Fibroblast of lung (primary cell): ENCODE results near the gene ZER1. TPM values are rescaled to one million over a fixed set of nuclear protein-coding genes. Genes with fewer than 3 reads are reported as not detected.

Experiments used
- DNase-seq, 2 donors: peaks; one replicate each; pipeline versions ENCODE4 v3.0.0 to v3.0.0-alpha.2; 2010; ENCODE audit warnings: low read depth in 2 of 2
- H2AFZ ChIP-seq: 2 replicates; pipeline ENCODE4 v1.5.1; 2012; ENCODE audit warnings: low read length, control low read depth, inconsistent platforms
- H3K27ac ChIP-seq: 2 replicates; pipeline ENCODE4 v1.5.1; 2011; ENCODE audit warnings: low read length, control low read depth; ENCODE audit not compliant: insufficient read depth
- H3K27me3 ChIP-seq: 2 replicates; pipeline ENCODE4 v1.5.1; 2011; ENCODE audit warnings: mild to moderate bottlenecking, low read length; ENCODE audit not compliant: control insufficient read depth, insufficient read depth
- H3K36me3 ChIP-seq: 2 replicates; pipeline ENCODE4 v1.5.1; 2011; ENCODE audit warnings: low read length; ENCODE audit not compliant: control insufficient read depth, insufficient read depth
- H3K4me1 ChIP-seq: 2 replicates; pipeline ENCODE4 v1.5.1; 2011; ENCODE audit warnings: low read length; ENCODE audit not compliant: control insufficient read depth, insufficient read depth; ENCODE audit errors: extremely low read depth
- H3K4me2 ChIP-seq: 2 replicates; pipeline ENCODE4 v1.5.1; 2011; ENCODE audit warnings: low read length, control low read depth; ENCODE audit not compliant: insufficient read depth; ENCODE audit errors: extremely low read depth
- H3K4me3 ChIP-seq, 4 experiments: fragments of 200-600 bp in 1 of 4; sonication (generic) in 1 of 4; replicated peaks in 1 of 4; 2 replicates each; pipeline ENCODE4 v1.5.1; 2011 to 2016; ENCODE audit warnings: low read length in 4 of 4, low read depth in 3 of 4, mild to moderate bottlenecking in 3 of 4, control low read depth in 2 of 4, inconsistent platforms in 1 of 4, mixed read lengths in 1 of 4; ENCODE audit not compliant: insufficient read depth in 1 of 4; ENCODE audit errors: control extremely low read depth in 1 of 4
- H3K79me2 ChIP-seq: 2 replicates; pipeline ENCODE4 v1.5.1; 2012; ENCODE audit warnings: mild to moderate bottlenecking, low read length, inconsistent platforms; ENCODE audit not compliant: control insufficient read depth, insufficient read depth
- H3K9ac ChIP-seq: 2 replicates; pipeline ENCODE4 v1.5.1; 2011; ENCODE audit warnings: mild to moderate bottlenecking, low read length, control low read depth; ENCODE audit not compliant: insufficient read depth
- H3K9me3 ChIP-seq: 2 replicates; pipeline ENCODE4 v1.5.1; 2012; ENCODE audit warnings: low read depth, low read length; ENCODE audit not compliant: control insufficient read depth, insufficient read depth
- H4K20me1 ChIP-seq: 2 replicates; pipeline ENCODE4 v1.5.1; 2011; ENCODE audit warnings: low read length; ENCODE audit not compliant: control insufficient read depth, insufficient read depth; ENCODE audit errors: extremely low read depth
- CTCF ChIP-seq, 2 donors: IDR thresholded peaks in 1 of 2; conservative IDR thresholded peaks in 1 of 2; 1 replicate in 1 of 2; 2 replicates in 1 of 2; pipeline ENCODE4 v1.5.1; 2011 to 2012; ENCODE audit warnings: low read length in 2 of 2, control low read depth in 1 of 2, inconsistent platforms in 1 of 2, low read depth in 1 of 2, mild to moderate bottlenecking in 1 of 2
- EZH2 ChIP-seq: IDR thresholded peaks from 2 replicates; pipeline ENCODE4 v1.5.1; 2012; ENCODE audit warnings: low read length, control low read depth, mild to moderate bottlenecking; ENCODE audit errors: missing control alignments
- polyA plus RNA-seq, 2 donors: library from polyadenylated mRNA; depleted of rRNA in 1 of 2; stranded (reverse) in 1 of 2; unstranded in 1 of 2; fragments of >200 nt; gene quantifications; 2 replicates each; pipeline ENCODE4 v1.2.1, GENCODE V29; 2011 to 2012; ENCODE audit warnings: missing spikeins in 1 of 2
- total RNA-seq: library from RNA; depleted of rRNA; stranded (reverse); fragments of >200 nt; gene quantifications from 2 replicates; pipeline ENCODE4 v1.2.1, GENCODE V29; 2014

ZER1 gene
- total and polyA plus RNA-seq, 2 donors (not counting 1 experiment from before 2014, with no cell fraction given), result 21.5 to 26.3 TPM

GRCh38 chr9:128805661-128806060, 33.9 kb upstream of the ZER1 start:
- H3K79me2 ChIP-seq, result no peaks in the 10 kb centered on the region
- H3K36me3 ChIP-seq, result peaks cover 22% of the 10 kb centered on the region
- H3K4me2 ChIP-seq, result no peak overlapping the region
- H3K9ac ChIP-seq, result no peak overlapping the region
- H3K27me3 ChIP-seq, result no peaks in the 10 kb centered on the region
- H4K20me1 ChIP-seq, result no peaks in the 10 kb centered on the region
- no peak overlapping the region for H3K4me3 ChIP-seq
- no peaks in the 10 kb centered on the region for H3K4me1 ChIP-seq
- no peak for DNase-seq
- H3K9me3 ChIP-seq, result no peaks in the 10 kb centered on the region
- TF ChIP-seq EZH2, result no peak
- no peak for TF ChIP-seq CTCF (conservative IDR thresholded peaks at IDR 0.05 in 1 of 2, IDR thresholded peaks at IDR 0.05 in 1 of 2; ENCODE audit: low read depth in 1 of 2, low read length in 2 of 2)
- H2AFZ ChIP-seq, result no peak overlapping the region
- no peak overlapping the region for H3K27ac ChIP-seq

- DNase-seq, result no peak
- H3K4me3 ChIP-seq, result no peak overlapping the region
- no peak for TF ChIP-seq EZH2
- TF ChIP-seq CTCF (conservative IDR thresholded peaks at IDR 0.05 in 1 of 2, IDR thresholded peaks at IDR 0.05 in 1 of 2; ENCODE audit: low read depth in 1 of 2, low read length in 2 of 2), result no peak
- no peak overlapping the region for H3K27ac ChIP-seq
- no peaks in the 10 kb centered on the region for H3K27me3 ChIP-seq
- H3K9ac ChIP-seq, result no peak overlapping the region
- peaks cover 25% of the 10 kb centered on the region for H3K36me3 ChIP-seq
- no peaks in the 10 kb centered on the region for H3K4me1 ChIP-seq
- no peaks in the 10 kb centered on the region for H3K9me3 ChIP-seq
- H4K20me1 ChIP-seq, result no peaks in the 10 kb centered on the region
- no peak overlapping the region for H2AFZ ChIP-seq
- H3K4me2 ChIP-seq, result no peak overlapping the region
- no peaks in the 10 kb centered on the region for H3K79me2 ChIP-seq
Observed at GRCh38 chr9:128802482-128802881, 30.8 kb upstream of the ZER1 start.

GRCh38 chr9:128800061-128800460, 28.3 kb upstream of the ZER1 start:
- no peaks in the 10 kb centered on the region for H3K9me3 ChIP-seq
- no peak for DNase-seq
- TF ChIP-seq EZH2, result no peak
- TF ChIP-seq CTCF (conservative IDR thresholded peaks at IDR 0.05 in 1 of 2, IDR thresholded peaks at IDR 0.05 in 1 of 2; ENCODE audit: low read depth in 1 of 2, low read length in 2 of 2), result no peak
- no peak overlapping the region for H3K4me2 ChIP-seq
- no peak overlapping the region for H3K9ac ChIP-seq
- H3K27ac ChIP-seq, result no peak overlapping the region
- H3K4me3 ChIP-seq, result no peak overlapping the region
- no peak overlapping the region for H2AFZ ChIP-seq
- H3K27me3 ChIP-seq, result no peaks in the 10 kb centered on the region
- no peaks in the 10 kb centered on the region for H4K20me1 ChIP-seq
- no peaks in the 10 kb centered on the region for H3K4me1 ChIP-seq
- no peaks in the 10 kb centered on the region for H3K79me2 ChIP-seq
- peaks cover 17% of the 10 kb centered on the region for H3K36me3 ChIP-seq
